NCI-H1092 treated with DMSO at 0.1 percent for 48 hours (cell line): Measurements from ENCODE around the gene METTL3.

Experiments
- DNase-seq: peaks from one replicate; lab custom pipeline; 2025; lab: John Stamatoyannopoulos, UW

METTL3 gene

DNA sequence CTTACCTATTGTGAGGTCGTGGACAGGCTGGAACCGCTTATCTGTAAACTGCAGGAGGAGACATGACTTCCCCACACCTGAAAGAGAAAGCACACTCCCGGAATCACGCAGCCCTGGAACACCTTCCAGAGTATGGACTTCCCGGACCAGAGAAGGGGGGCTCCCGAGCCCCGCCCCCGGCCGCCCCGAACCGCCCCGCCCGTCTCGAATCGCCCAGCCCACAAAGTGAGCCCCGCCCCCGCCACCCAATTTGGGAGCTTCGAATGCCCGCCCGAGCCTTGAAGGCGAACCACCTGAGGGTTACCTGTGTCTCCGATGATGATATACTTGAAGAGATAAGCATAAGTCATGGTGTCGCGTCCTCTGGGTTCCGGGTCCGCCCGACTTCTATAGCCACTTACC, 34.6 kb downstream of the METTL3 start:
- no peak for DNase-seq

DNA sequence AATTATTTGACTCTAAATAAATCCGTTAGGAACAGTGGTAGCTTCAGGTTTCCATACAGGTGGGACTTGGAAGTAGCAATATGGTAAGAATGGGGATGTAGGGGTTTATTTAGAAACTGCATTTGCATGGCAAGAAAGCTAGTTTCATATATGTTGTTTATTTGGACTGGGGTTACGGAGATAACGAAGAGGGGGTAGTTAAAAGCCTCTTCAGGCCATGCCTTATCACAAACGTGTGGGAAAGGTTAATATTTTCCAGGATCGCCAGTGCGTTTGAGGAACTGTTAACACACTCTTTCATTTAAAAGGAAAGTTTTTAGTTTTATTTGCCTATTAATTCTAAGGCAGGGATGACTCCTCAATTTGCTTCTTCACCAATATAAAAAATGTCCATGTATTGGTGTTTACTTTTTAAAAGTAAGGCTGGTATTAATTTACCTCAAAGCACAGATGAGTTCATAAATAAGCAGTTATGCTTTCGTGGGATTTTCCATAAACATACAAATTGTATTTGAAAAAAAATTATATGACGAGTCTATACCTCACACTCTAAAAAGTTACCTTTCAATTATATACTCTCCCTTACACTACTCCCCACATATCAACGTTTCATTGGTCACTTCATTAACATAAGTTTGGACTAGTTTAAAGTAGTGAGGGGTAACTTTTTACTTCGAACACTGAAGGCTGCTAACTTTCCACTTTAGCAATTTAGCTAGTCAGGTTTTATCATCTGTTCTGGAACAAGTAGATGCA, 35.2 kb downstream of the METTL3 start:
- peak; percentile 57 for DNase-seq

DNA sequence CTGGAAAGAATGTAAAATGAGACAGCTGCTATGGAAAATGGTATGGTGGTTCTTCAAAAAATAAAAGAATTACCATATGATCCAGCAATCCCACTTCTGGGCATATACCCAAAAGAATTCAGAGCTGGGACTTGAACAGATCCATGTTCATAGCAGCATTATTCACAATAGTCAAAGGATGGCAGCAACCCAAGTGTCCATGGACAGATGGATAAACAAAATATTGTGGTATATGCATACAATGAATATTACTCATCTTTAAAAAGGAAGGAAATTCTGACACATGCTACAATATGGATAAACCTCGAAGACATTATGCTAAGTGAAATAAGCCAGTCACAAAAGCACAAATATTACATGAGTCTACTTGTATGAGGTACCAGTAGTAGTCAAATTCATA, 43.5 kb downstream of the METTL3 start:
- DNase-seq = no peak

DNA sequence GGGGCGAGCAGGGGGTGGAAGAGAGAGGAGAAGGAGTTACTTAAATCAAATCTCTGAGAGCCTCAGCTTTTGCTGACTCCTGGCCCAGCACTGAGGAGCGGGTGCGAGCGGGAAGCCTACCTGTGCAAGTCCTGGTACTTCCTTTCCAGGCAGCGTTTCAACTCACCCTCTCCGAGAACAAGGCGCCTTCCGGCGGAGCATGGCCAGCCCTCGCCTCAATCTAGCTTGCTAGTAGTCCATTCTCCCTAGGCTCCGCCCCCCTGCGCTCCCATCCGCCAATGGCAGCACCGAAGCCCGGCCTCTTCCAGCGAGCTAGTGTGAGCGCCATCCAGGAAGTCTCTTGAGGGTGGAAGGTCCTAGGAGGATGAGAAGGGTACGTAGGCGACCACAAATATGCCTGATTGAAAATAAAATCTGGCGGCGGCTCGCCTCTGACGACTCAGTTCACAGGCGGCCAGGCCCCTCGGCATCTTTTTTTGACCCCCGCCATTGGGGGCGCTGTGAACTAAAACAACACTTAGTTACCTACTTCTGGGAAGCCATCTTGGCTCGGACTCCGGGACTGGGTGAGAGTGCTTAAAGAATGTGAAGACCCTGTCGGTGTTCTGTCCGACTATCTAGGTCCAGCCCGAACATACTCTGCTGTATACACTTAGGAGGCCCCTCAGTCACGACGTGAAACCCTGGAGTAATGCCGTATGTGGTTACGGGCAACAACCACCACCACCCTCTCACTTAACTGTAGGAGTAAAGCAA, 55.0 kb downstream of the METTL3 start, which contains the start of gene CHD8:
TSS of gene CHD8 (minus strand) at position 212 of the 756 bp plus-strand sequence. CDS start 24,480 bp downstream, outside the sequence.
- peak; percentile 100 for DNase-seq

DNA sequence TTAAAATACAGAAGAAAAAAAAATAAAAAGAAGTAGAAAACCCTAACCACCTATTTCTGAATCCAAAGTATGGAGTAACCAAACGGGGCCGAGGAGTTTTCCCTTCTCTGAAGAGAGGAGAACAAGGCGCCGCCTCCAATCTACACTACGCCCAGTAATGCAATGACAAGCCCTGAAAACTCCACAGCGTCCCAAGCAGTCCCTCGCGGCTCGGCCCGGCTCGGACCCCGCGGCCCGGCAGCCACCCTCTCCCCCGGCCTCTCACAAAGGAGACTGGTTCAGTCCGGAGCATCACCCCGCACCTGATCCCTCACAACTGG, 55.6 kb downstream of the METTL3 start:
- no peak for DNase-seq

DNA sequence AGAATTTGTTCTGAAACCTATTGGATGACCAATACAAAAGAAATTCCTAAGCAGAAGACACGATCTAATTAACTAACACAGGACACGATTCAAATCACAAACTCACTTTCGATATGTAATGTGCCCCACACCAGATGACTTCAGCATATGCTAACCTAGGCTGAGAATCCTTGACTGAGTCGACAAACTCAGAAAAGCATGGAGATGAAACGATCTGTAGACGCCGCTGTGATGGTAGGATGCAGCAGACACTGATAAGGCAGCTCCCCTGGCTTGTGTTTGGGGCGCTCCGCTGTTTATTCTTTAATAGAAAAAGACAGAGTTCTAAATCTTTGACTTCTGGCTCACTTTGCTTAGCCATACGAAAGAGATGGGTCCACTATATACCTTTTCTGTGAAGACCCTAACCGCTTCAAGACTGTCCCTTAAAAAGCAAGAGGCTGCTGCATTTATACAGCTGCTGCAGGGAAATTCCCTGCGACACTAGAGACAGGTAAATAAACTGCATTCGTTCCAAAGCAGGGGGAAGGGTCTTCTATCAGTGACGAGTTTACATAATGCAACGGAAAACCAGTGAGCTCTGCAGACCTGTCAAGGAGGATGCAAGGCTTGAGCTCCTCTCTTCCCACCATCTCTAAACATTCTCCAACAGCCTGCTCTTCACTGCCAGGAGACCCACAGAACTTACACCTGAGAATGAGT, 56.1 kb downstream of the METTL3 start:
- no peak for DNase-seq

DNA sequence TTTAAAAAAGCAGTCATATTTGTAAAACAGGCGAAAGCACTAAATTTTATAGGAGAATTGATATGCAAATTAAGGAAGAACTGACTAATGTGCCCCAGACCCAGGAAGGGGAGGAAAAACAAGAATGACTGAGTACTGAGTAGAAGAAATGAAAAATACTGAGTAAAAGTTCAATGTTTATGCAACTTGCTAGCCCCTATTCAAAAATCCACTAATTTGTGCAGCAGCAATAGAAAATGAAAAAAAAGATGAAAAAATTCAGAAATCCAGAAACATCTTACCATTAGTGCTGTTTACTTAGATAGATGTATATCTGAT, 61.3 kb downstream of the METTL3 start:
- no peak for DNase-seq
